Central memory CD4-positive, alpha-beta T cell (primary cell): ENCODE measurements around the gene CNPY4.
A peak's percentile ranks its signal among the peaks of the same experiment; 100 is the strongest.

Source experiments
- DNase-seq: peaks from one replicate; pipeline ENCODE4 v3.0.0; 2022

CNPY4 gene

DNA sequence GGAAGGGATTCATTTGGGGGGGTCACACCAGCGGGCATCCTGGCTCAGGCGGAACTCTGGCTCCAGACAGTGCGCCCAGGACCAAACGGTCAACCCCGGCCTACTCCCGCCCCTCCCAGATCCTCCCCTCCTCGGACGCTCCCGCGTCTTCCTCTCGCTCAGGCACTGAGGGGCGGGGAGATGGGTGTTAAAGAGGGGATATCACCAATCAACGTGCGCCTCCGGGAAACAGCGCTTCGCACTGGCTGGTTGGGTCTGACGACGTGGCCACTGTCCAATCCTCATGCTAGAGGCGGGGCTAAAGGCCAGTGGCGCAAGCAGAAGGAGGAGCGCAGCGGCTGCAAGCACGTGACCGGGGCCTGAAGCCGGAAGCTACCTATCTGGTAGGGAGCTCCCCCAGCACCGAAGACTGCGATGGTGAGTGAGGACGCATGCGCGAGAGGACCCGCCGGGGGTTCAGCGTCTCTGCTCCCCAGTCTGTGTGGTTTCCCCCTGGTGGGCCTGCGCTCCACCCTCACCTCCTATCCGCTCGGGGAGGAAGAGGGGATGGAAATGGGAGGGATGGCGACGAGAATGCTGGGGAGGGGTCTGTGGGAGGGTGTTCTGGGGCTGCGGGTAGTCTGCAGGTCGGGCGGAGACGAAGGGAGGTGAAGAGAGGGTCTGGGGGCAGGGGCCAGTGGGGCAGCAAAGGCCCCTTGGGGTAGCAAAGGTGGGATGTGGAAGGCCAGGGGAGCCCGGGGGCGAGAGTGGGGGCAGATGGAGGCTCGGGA is 29.3 kb downstream of the CNPY4 start, which contains the start of gene LAMTOR4:
LAMTOR4 (plus strand) TSS at position 360 of the 770 bp plus-strand sequence; CDS start at position 415, 55 bp downstream.
- DNase-seq: peak; percentile 99

DNA sequence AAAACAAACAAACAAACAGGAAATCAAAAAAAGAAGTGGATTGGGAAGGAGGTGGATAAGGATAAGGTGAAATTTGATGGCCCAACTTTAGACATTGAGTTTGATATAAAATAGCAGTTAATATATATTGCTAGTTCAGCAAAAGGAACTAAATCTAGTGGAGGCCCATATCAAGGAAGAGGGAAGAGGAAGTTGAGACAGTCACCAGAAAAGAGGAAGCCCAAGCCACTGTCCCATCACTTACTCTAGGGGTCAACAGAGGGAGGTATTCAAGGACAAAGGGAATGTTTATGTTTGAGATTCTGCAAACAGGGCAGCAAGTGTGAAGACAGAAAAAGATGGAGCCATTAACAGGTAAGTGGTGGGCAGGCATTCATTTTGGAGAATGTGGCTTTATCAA is 33.0 kb downstream of the CNPY4 start:
- no peak for DNase-seq

DNA sequence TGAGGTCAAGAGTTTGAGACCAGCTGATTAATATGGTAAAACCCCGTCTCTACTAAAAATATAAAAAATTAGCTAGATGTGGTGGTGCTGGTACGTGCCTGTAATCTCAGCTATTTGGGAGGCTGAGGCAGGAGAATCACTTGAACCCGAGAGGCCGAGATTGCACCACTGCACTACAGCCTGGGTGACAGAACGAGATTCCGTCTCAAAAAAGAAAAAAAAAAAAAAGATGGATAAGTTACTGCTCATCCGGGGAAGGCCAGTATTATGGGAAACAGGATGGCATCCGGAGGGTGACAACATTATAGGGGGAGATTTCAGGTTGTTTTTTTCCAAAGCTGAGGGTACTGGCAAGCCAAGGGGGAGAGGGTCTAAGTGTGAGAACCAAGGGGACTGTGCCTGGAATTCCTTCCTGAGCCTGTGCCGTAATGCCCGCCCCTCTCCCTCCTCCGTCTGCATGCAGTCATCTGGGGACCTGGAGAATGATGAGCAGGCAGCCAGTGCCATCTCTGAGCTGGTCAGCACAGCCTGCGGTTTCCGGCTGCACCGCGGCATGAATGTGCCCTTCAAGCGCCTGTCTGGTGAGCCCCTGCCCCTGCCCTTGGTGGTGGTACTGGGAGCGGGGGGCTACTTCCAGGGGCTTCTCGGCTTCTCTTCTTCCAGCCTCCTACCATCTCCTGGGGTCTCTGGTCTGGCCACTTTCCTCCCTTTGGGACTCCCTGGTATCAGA is 33.7 kb downstream of the CNPY4 start:
- DNase-seq: no peak

DNA sequence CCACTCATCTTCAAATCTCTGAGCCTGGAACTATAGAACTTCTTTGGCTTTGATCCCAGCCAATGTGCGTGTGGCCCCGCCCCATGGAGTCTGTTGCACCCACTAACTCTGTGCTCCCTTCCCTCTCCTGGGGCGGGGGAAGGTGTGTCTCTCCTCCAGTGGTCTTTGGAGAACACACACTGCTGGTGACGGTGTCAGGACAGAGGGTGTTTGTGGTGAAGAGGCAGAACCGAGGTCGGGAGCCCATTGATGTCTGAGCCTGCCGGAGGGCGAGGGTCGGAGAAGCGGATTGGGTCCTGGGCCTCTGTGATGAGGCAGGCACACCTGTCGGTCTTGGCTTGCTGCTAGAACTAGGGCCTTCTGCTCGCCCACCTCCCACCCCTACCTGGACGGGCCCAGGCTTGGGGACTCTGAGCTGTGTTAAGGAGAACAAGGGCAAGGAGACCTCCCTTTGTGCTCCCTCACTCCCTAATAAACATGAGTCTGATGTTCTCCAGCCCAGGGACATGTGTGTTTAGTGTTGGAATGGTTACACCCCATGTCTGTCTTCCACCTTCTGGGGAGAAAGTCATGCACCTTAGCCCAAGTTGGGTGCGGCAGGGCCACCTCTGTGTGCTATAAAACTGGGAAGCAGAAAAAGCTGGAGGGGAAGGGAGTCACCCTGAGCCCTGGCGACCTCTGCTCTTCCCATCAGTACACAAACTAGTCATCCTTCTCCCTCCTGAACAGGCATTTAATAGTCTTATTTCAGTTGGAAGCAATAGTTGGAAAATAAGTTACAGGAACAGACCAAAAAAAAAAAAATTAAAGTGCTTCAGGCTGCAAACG is 34.5 kb downstream of the CNPY4 start:
- DNase-seq: no peak

DNA sequence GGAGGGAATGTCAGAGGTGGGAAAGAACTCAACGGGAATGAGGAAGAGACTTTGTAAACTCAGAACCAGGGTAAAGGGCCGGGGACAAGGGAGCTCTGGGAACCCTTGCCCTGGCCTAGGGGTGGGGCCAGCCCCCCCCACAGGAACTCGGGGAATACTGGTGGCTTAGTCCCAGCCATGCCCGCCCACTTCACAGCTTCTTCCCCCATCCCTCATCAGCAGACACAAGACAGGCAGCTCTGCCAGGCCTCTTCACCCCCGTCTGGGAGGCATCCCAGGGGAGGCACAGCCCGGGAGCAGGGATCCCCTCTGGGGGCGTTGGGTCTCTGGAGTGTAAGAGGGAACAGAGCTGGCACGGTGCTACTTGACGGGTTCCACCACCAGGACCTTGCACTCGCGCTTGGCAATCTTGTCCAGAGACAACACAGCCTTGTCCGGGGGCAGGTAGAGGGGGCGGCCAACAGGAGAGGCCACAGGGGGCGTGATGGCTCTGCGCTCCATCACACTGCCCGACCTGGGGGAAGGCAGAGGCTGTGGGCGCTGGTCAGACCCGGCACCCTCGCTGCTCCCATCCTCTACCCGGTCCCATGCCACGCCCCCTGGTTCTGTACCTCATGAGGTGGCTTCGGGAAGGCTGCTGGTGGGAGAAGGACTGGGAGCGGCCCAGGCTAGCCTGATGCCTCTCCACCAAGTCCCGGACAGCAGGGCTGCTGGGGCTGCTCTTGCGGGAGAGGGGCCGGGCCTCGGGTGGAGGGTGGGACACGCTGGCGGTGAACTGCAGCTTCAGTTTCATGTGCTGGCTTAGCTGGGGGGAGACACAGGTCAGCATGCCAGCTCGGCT is 35.4 kb downstream of the CNPY4 start:
- no peak for DNase-seq

DNA sequence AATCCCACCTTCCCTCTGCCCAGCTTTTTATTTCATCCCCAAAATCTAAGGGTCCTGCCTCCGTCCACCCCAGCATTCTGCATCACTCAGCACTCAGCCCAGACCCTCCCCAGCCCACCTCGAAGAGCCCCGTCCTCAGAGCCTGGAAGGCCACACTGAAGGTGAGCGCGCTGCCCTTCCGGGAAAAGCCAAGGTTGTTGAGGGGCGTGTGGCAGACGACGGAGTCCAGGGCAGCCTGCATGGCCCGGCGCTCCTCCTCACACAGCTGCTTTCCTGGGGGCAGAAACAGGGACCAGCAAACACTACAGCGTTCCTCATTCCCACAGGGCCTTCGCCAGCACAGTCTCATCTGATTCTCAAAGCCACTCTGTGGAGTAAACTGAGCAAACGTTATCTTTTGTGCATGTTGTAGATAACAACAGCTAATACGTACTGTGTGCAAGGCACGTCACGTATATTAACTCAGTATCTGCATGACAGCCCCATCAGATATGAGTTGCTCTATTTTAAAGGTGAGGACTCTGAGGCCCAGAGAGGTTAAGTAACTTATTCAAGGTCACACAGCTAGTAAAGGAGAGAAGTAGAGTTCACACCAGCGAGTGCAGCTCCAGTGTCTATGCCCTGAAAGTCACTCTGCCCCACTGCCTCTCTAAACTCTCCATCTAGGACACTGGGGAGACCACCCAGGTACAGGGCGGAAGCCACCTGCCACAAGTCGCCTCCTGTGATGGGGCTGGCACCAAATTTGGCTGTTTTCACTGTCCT is 36.3 kb downstream of the CNPY4 start:
- no peak for DNase-seq

DNA sequence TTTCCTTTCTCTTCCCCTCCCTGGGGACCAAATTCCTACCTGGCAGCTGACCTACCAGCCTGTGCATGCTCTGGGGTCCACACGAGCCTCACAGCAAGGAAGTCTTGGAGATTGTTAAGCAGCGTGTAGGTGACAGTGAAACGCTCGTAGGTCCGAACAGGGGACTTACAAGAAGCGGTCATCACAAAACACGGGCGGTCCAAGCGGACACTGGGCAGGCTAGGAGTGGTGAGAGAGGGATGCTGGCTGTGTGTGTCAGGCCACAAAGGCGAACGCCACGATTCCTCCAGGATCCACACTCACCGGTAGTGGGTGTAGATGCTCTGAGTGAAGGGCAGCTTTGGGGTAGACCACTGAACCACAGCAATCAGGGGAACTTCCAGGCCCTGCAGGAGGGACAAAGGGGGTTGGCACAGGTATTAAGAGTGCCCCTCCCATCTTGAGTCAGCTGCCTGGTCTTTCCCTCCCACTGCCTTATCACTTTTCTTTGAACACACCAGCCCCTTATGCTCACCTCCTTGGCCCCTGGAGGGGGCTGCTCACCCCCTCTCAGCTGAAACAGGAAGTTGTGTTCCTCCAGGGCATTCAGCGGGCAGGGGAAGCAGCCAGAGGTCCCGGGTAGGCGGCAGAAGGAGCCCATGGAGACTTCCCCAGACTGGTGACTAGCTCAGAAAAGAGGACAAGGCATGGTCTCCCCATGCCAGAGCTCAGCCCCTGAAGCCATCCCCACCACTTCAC is 37.1 kb downstream of the CNPY4 start:
- DNase-seq: peak; percentile 39

DNA sequence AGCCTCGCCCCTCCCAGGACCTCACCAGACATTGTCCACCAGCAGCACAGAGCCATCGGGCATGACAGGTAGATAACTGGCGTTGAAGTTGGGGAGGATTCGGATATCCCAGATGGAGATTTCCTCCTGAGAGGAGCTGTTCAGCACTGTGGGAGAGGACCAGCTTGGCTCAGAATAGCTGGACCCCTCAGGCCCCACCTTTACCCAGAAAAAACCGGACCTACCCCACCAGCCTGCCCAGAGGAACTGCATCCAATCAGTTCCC is 37.6 kb downstream of the CNPY4 start:
- DNase-seq: no peak

DNA sequence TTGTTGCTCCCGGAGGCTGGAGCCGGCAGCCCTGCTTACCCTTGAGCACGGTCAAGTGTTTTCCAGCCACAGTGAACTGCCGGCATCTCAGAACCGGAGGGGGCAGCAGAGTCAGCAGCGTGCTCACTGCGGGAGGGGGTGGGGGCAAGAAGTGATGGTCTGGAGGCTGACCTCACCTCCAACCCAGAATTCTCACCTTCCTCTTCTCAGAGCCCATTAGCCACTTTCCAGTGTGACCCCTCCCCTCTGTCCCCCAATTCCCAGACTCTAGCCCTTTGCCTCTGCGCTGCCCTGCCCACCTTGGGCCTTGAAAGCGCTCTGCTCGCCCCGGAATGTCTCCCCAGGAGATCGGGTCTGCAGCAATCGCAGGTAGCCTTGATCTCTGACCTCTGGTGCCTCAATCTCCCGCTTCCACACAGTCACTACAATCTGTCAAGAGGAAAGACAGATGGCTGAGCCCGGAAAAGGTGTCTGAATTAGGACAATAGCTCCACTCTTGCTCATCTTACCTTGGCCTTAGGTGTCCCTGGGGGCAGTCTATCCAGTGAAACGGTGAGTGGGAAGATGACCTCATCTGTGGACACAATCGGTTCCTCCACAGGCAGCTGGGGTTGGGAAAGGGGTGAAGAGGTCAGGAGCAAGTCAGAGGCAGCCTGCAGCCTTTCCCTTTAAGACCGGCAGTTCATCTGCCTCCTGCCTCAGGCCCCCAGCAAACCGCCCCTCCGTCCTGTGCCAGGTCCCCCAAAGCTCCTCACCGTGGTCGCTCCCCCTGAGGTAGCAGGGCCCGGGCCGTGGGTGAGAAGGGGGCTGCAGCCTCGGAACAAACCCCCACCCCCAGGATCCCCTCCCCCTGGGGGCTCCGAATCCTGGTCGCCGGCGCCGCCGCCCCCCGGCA is 38.1 kb downstream of the CNPY4 start:
- no peak for DNase-seq

DNA sequence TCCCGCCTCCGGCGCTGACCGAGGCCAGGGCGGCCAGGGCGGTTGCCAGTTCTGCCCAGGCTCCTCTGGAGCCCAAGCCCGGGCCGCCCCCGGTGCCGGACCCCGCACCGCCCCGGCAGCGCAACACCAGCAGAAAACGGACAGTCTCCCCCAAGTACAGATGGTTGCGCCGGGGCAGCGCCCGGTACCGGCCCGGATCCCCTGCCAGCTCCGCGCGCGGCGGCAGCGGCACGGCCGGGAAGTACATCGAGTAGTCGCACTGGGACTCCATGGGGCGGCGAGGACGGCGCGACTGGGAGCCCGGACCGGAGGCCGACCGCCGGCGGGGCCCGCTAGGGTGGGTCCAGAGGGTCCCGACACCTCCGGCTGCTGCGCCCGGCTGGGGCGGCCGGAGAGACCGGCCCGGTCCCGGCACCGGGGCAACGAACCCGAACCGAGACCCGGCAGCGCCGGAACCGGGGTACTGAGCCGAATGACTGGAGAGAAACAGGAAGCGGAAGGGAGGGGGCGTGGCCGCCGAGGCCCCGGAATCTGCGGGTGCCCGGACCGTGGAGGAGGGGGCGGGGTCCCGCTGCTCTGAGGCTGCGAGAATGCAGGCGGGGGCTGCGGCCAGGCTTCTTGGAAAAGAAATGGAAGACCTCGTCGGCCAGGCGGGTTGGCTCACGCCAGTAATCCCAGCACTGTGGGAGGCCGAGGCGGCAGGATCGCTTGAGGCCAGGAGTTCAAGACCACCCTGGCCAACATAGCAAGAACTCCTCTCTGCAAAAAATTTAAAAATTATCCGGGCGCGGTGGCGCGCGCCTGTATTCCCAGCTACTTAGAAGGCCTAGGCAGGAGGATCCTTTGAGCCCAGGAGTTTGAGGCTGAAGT is 39.0 kb downstream of the CNPY4 start, which contains the start of gene TRAPPC14:
TRAPPC14 (minus strand) TSS at position 495 of the 870 bp plus-strand sequence; CDS start at position 271, 224 bp downstream.
- DNase-seq: peak; percentile 85

DNA sequence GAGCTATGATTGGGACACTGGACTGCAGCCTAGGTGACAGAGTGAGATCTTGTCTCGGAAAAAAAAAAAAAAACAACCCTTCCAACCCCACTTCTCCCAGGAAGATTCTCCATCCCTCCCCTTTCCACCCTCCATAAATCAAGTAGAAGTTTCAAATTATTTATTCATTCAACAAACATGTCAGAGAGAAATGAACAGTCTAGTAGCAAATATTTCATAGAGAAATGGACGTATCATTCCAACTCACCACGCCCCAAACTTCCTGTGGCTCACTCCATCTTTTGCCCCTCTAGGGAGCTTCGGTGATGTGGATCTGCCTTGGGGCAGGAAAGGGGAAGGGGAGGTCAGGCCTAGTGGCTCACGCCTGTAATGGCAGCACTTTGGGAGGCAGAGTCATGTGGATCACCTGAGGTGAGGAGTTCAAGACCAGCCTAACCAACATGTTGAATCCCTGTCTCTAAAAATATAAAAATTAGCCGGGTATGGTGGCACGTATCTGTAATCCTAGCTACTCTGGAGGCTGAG is 39.7 kb downstream of the CNPY4 start:
- no peak for DNase-seq

DNA sequence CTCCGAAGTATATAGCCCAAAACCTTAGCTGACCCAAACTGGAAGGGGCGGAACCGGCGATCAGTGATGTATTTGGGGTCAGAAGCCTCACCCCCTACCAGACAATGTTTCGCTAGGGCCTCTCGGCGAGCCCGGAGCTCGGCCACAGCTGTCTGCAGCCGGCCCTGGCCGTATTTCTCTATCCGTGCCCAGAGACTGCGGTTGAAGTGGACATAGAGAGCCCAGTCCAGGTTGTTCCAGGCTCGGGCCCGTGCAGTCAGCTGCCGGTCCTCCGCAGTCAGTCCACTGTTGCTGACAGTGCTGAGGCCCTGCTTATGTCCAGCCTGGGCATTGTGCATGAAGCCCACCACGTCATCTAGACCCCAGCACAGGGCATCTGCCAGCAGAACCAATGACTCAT is 40.6 kb downstream of the CNPY4 start:
- DNase-seq: no peak

DNA sequence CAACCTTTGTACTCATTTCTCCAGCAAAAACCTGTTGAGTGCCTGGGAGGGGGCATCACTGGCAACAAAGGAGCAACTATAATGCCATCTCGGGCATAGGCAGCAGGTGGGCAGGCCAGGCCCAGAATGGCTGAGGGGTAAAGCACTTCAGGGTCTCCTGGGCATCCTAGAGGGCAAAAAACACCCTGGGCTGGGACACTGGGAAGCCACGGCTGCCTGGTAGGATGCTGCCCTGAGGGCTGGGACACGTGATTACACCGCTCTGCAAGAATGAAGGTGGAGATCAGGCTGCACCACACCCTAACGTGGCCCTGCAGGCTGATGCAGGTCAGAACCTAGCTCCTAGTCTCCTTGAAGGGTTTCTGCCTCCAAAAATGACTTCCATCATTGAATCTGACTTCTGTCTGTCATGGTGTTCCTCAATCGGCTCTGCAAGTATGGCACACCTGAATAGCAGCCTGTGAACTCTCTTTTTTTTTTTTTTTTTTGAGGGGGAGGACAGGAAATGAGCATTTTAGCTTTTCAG is 43.6 kb downstream of the CNPY4 start:
- peak; percentile 46 for DNase-seq

DNA sequence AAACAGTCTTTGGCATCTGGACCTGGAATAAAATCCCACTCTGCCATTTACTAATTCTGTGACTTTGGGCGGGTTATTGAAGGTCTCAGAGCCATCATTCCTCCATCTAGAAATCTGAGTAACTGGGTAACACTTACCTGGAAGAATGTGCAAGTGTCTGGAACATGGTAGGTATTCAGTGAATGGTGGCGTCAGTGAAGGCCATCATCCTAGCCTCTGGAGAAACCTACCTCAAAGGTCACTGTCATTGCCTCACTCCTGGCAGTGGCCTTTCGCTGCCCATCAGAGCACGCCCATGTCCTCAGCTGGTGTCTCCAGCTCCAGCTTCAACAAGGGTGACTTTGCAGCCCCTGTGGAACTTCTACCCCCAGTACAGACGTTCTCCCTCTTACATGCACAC is 44.4 kb downstream of the CNPY4 start:
- no peak for DNase-seq

DNA sequence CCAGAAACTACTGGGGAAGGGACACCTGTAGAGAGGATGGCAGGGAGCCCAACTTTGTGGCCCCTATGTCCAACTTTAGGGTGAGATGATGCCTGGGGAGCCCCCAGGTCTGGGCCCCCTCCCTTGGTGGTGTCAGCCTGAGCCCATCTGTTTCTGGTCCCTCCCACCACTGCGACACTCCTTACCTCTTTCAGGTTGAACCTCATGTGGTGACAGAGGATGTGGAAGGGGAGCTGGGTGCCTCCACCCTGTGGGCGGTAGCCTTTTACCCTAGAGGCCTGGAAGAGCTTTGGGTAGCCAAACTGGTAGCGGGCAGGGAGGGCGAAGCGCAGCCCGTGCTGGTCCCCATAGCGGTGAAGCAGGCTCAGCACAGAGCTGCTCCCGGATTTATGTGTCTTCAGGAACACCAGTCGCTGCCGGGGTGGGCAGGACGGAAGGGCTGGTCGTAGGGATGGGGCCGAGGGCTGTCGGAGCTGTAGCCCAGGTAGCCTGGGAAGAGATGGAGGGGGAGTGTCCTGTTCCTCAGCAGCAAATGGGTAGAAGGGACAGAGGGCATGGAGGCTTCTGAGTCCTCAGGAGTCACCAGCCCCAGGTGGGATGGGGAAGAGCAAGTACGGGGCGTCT is 47.0 kb downstream of the CNPY4 start:
- DNase-seq: peak; percentile 43

DNA sequence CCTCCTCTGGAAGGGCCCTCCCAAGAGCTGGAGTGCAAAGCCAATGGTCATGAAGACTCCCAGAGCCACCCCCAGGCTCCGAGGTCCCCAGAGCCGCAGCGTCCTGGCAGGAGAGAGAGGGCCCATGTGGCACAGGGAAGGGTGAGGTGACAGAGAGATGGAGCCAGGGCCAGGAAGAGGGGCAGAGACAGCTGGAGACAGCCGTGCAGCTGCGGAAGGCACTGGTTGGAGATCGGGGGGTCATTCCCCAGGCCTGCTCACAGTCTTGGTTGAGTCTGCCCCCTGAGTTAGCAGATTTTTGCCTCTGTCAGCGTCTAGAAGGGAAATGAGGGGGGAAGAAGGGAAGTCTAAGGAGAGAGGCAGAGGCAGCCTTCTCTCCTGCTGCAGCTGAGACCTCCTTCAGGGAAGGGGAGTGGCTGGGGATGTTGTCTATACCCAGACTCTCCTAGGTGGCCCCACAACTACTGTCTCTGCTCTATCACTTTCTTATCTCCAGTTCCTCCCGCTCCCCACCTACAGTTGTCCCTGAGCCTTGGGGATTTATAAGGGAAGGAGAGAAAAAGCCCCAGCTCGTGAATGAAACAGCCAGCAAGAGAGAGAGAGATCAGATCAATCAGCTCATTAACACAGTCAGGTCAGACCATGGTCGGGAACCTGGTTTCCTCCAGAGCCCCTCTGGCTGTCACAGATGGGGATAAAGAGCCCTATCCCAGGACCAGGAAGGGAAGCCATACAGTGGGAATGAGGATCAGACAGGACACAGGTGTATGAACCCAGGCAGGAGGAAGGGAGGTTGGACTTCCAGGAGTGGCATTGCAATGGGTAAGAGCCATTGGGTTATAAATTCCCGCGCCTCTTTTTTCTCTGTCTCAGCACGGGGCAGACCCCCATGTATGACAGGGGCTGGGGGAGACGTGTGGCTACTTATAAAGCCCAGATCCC is 47.8 kb downstream of the CNPY4 start:
- no peak for DNase-seq

DNA sequence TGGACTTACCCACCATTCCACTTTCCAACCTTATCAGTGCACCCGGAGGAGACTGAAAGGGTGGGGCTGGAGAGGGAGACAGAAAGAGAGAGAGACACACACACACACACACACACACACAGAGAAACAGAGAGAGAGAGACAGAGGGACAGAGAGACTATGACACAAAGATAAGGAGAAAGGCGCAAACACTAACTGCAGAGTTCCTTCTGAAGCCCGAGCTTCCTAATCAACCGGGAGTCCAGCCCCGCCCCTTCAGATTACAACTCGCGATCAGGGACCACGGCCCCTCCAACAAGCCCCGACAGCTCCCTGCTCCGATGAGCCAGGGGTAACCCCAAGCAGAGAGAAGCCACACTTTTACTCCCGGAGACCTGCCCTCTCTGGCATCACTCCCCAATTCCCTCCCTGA is 48.5 kb downstream of the CNPY4 start:
- DNase-seq: no peak
